Keratinocyte (primary cell): ENCODE data around the gene FBRSL1.

Experiments used
- EZH2 ChIP-seq: IDR thresholded peaks from one replicate; pipeline ENCODE4 v1.6.1; 2012; ENCODE audit warnings: inconsistent platforms, mild to moderate bottlenecking, low read length, moderate library complexity
- TF ChIP-seq, protein P1 (sequence below), 3 experiments: IDR thresholded peaks in 1 of 3; conservative IDR thresholded peaks in 1 of 3; optimal IDR thresholded peaks in 1 of 3; 2 replicates in 2 of 3; 3 replicates in 1 of 3; pipeline versions ENCODE3 to v1.5.1; 2011; ENCODE audit warnings: low read length in 3 of 3, mild to moderate bottlenecking in 3 of 3, moderate library complexity in 2 of 3, control low read depth in 1 of 3, inconsistent platforms in 1 of 3; ENCODE audit not compliant: insufficient read depth in 2 of 3; ENCODE audit errors: extremely low read depth in 1 of 3

GRCh38 chr12:132548430-132549058 lies 58.6 kb downstream of the FBRSL1 start:
- TF ChIP-seq EZH2, result no peak
- TF ChIP-seq, protein P1, sequence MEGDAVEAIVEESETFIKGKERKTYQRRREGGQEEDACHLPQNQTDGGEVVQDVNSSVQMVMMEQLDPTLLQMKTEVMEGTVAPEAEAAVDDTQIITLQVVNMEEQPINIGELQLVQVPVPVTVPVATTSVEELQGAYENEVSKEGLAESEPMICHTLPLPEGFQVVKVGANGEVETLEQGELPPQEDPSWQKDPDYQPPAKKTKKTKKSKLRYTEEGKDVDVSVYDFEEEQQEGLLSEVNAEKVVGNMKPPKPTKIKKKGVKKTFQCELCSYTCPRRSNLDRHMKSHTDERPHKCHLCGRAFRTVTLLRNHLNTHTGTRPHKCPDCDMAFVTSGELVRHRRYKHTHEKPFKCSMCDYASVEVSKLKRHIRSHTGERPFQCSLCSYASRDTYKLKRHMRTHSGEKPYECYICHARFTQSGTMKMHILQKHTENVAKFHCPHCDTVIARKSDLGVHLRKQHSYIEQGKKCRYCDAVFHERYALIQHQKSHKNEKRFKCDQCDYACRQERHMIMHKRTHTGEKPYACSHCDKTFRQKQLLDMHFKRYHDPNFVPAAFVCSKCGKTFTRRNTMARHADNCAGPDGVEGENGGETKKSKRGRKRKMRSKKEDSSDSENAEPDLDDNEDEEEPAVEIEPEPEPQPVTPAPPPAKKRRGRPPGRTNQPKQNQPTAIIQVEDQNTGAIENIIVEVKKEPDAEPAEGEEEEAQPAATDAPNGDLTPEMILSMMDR (optimal IDR thresholded peaks at IDR 0.05 in 1 of 3, IDR thresholded peaks at IDR 0.05 in 1 of 3, conservative IDR thresholded peaks at IDR 0.05 in 1 of 3; ENCODE audit: extremely low read depth in 1 of 3, insufficient read depth in 2 of 3, low read length in 3 of 3), result no peak
